HG03521 (cell line): ENCODE data around the gene LSS.
"Not testable (repeated sequence)": the region's sequence is repeated elsewhere in the genome, so short reads cannot be mapped to it uniquely, and the experiment has no call there.

ENCODE experiments used
- ATAC-seq: cut with Tn5 transposase; IDR thresholded peaks from one replicate; pipeline ENCODE4 v1.9.1; 2021; ENCODE audit warnings: mild to moderate bottlenecking, moderate library complexity; ENCODE audit not compliant: unreplicated experiment

Gene LSS

DNA sequence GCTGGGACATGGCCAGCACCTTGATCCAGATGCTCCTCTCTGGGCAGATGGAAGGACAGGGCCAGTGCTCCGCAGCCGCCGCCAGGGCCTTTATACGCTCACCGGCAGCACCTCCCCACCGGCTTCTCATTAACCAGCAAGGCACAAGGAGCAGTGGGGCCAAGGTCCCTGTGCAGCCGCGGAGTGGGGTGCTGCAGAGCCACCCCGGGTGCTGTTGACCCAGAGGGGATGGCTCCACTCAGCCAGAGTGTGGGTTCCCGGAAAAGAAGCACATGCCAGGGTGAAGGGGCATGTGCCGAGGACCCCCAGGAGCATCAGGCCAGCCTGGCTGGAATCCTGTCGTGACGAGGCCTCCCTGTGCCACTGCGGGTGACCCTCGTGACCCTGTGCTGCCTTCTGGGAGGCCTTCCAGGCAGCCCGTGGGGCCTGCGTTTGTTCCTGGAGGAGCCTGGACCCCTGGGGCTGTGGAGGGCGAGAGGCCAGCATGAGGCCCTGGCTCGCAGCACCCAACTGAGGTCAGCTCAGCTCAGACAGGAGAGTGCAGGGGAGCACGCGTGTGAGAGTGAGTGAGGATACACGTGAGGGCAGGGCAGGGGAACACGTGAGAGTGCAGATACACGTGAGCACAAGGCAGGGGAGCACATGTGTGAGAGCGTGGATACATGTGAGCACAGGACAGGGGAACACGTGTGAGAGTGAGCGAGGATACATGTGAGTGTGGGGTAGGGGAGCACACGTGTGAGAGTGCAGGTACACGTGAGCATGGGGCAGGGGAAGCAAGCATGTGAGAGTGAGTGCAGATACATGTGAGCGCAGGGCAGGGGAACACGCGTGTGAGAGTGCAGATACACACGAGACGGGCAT, 72.8 kb downstream of the LSS start, which contains the start of gene FTCD:
FTCD (minus strand) TSS at position 66 of the 864 bp plus-strand sequence; CDS start at position 10, 56 bp downstream.
- no peak for ATAC-seq

- ATAC-seq, result no peak
Measured at GRCh38 chr21:46154955-46155513, 73.5 kb downstream of the LSS start.

- ATAC-seq, result no peak
Measured at GRCh38 chr21:46154155-46154954, 74.2 kb downstream of the LSS start.

- ATAC-seq, result no peak
Measured at GRCh38 chr21:46153247-46154154, 75.1 kb downstream of the LSS start.

GRCh38 chr21:46152927-46153246, 75.7 kb downstream of the LSS start:
- ATAC-seq, result no peak

GRCh38 chr21:46151989-46152926, 76.3 kb downstream of the LSS start:
- no peak for ATAC-seq

DNA sequence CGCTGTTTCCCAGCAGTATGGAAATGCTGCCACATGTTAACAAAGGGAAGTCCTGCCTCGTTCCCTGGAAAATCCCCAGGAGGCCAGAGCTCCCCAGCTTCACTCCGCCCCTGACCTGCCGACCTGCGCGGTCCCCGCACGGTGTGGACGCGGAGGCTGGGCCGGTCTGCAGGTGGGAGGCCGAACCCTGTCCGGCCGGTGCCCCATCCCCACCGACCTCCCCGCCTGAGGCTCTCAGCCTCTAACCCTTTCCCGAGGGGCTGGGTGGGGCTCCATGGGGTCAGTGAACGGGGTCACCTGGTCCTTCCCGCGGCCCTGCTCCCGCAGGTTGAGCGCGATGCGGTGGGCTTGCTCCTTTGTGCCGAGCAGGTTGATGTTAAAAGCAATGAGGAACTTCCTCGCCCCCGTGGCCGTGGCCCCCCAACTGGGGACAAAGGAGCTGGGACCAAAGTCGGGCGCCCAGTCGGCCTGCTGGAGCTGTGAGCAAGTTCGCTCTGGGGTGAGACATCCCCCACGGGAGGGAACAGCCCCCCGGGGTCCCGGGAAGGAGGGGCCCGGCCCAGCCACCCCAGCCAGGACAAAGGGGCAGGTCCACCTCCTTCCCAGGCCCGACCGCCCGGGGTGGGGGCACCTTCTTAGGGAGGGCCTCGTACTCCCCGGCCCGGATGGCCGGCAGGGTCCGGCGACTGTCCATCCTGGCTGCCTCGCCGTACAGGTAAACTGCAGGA, 77.1 kb downstream of the LSS start:
- ATAC-seq, result no peak

GRCh38 chr21:46150491-46151121, 78.0 kb downstream of the LSS start:
- no peak for ATAC-seq

GRCh38 chr21:46150073-46150472, 78.5 kb downstream of the LSS start:
- no peak for ATAC-seq

GRCh38 chr21:46149205-46149901, 79.2 kb downstream of the LSS start:
- ATAC-seq, result no peak

- no peak for ATAC-seq
Measured at GRCh38 chr21:46148106-46148505, 80.5 kb downstream of the LSS start.

GRCh38 chr21:46147429-46147828, 81.1 kb downstream of the LSS start:
- ATAC-seq, result not testable (repeated sequence)

GRCh38 chr21:46146856-46147255, 81.7 kb downstream of the LSS start:
- no peak for ATAC-seq

- no peak for ATAC-seq
Measured at GRCh38 chr21:46145840-46146691, 82.5 kb downstream of the LSS start.

DNA sequence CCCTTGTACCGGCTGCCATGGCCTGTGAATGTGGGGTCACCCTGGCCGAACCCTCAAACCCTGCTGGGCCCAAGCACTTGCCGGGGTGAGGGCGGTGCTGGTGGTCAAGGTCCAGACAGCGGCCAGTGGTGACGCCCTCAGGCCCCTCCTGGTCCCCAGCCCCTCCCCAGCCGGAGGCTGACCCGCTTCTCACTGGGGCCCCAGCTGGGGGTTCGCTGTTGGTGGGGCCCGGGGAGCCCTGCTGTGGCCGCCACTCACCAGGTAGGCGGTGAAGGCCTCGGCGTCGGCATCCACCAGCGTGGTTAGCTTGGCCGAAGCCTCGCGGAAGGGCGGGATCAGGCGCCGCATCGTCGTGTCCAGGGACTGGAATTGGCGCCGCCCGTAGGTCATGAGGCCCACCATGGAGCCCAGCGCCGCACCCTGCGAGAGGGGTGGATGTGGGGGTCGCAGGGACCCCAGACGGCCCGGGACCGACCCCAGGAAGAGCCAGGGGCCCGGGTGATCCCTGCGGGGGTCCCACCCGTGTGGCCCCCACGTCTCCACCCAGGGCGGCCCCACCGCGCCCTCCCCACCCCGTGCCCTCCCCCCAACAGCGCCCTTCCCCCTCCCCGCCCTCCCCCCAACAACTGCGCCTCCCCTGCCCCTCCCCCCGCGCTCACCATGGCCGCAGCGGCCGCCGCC, 83.3 kb downstream of the LSS start:
- no peak for ATAC-seq

DNA sequence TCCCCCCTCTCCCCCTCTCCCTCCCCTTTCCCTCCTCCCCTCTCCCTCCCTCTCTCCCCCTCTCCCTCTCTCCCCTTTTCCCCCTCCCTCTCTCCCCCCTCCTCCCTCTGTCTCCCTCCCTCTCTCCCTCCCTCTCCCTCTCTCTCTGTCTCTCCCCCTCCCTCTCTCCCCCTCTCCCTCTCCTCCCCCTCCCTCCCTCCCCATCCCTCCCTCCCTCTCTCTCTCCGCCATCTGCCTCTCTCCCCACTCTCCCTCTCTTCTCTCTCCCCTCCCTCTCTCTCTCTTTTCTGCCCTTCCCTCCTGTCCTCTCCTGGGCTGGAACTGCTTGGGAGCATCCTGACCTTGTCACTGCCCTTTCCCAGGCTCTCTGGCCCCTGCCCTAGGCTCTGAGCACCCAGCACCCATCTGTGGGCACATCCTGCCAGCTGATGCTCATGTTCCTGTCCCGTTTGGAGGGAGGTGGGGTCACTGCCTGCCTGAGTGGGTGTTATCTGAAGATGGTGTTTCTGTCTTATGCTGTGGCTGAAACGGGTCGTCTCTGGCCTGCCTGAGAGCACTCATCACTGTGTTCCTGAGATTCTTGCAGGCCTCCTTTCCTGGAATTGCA, 84.0 kb downstream of the LSS start:
- ATAC-seq, result no peak
